Upper lobe of right lung (tissue), 1 donor: ENCODE results near the gene CTBP2. TPM values are rescaled to one million over a fixed set of nuclear protein-coding genes. Genes with fewer than 3 reads are reported as not detected.

Experiments
- ATAC-seq: fragments of 200-7000 bp; cut with Tn5 transposase; one replicate; pipeline ENCODE4 v1.9.1; 2020; ENCODE audit warnings: mild to moderate bottlenecking, moderate library complexity
- DNase-seq: peaks from one replicate; pipeline ENCODE4 v3.0.0-alpha.2; 2020
- H3K27ac ChIP-seq: fragments of 200-600 bp; one replicate; pipeline ENCODE4 v1.8.0; 2022
- H3K27me3 ChIP-seq: fragments of 200-600 bp; one replicate; pipeline ENCODE4 v1.8.0; 2022; ENCODE audit warnings: mild to moderate bottlenecking
- H3K36me3 ChIP-seq: fragments of 200-600 bp; one replicate; pipeline ENCODE4 v1.8.0; 2022
- H3K4me1 ChIP-seq: fragments of 200-600 bp; one replicate; pipeline ENCODE4 v1.8.0; 2022
- H3K4me3 ChIP-seq: fragments of 200-600 bp; one replicate; pipeline ENCODE4 v1.8.0; 2022; ENCODE audit warnings: mild to moderate bottlenecking
- H3K9me3 ChIP-seq: fragments of 200-600 bp; one replicate; pipeline ENCODE4 v1.8.0; 2022
- CTCF ChIP-seq: fragments of 200-600 bp; IDR thresholded peaks from one replicate; pipeline ENCODE4 v1.8.0; 2022; ENCODE audit warnings: antibody characterized with exemption
- intact Hi-C: fragments of 100-400 bp; cut with DNase I; formaldehyde crosslinking; loops from one replicate; pipeline ENCODE4 v1.11.0; 2022
- total RNA-seq: library from RNA; stranded (reverse); fragmentation: NEBNext Ultra II Directional; extraction: Animal tissue kit (Norgen Biotek cat#: 25700); gene quantifications from one replicate; pipeline ENCODE4 v1.2.1, GENCODE V29; 2021
- donor health status: DM: no; HTN: yes; CAD: no; lungs with severe emphysema.

The CTBP2 gene
- total RNA-seq, 1 donor from 2014 or later, result 66.7 TPM

- ATAC-seq (no peak), DNase-seq (no peak)
- no peak for TF ChIP-seq CTCF
- H3K27ac ChIP-seq, result no peak overlapping the region
- H3K4me3 ChIP-seq, result no peak overlapping the region
- peaks cover 36% of the 10 kb centered on the region for H3K4me1 ChIP-seq
- intact Hi-C loops, result loop anchor here (10.0 kb wide), 1 partner anchor 104 kb away; no protein-coding TSS in a partner anchor
- no peaks in the 10 kb centered on the region for H3K9me3 ChIP-seq
- no peaks in the 10 kb centered on the region for H3K27me3 ChIP-seq
- H3K36me3 ChIP-seq, result no peaks in the 10 kb centered on the region
These were observed 110.0 kb downstream of the CTBP2 start for GRCh38 chr10:125050383-125050782.

- Histone ChIP-seq H3K4me3 (no peak overlapping the region), H3K4me1 (peaks cover 39% of the 10 kb centered on the region), H3K36me3 (no peaks in the 10 kb centered on the region), H3K27me3 (no peaks in the 10 kb centered on the region), H3K9me3 (no peaks in the 10 kb centered on the region), H3K27ac (no peak overlapping the region)
- TF ChIP-seq CTCF, result no peak
- intact Hi-C loops, result loop anchor here (10.0 kb wide), 1 partner anchor 55 kb away; no protein-coding TSS in a partner anchor
- DNase-seq (no peak), ATAC-seq (no peak)
These were observed 111.0 kb downstream of the CTBP2 start for GRCh38 chr10:125049216-125049881.

- peak; percentile 98 for TF ChIP-seq CTCF
- DNase-seq (peak; percentile 92), ATAC-seq (peak; percentile 95)
- no peak overlapping the region for H3K4me3 ChIP-seq
- no peaks in the 10 kb centered on the region for H3K9me3 ChIP-seq
- H3K27me3 ChIP-seq, result no peaks in the 10 kb centered on the region
- H3K27ac ChIP-seq, result no peak overlapping the region
- no peaks in the 10 kb centered on the region for H3K36me3 ChIP-seq
- intact Hi-C loops, result loop anchor here (10.0 kb wide), 1 partner anchor 53 kb away; no protein-coding TSS in a partner anchor
- peaks cover 44% of the 10 kb centered on the region for H3K4me1 ChIP-seq
These were observed 112.1 kb downstream of the CTBP2 start for GRCh38 chr10:125048094-125048864.

- no peak overlapping the region for H3K4me3 ChIP-seq
- no peak overlapping the region for H3K27ac ChIP-seq
- H3K4me1 ChIP-seq, result peaks cover 45% of the 10 kb centered on the region
- no peak for TF ChIP-seq CTCF
- no peaks in the 10 kb centered on the region for H3K27me3 ChIP-seq
- intact Hi-C loops, result loop anchor here (10.0 kb wide), 1 partner anchor 49 kb away; no protein-coding TSS in a partner anchor
- no peaks in the 10 kb centered on the region for H3K36me3 ChIP-seq
- ATAC-seq (no peak), DNase-seq (peak; percentile 37)
- H3K9me3 ChIP-seq, result no peaks in the 10 kb centered on the region
These were observed 116.3 kb downstream of the CTBP2 start for GRCh38 chr10:125043841-125044658.

- H3K9me3 ChIP-seq, result no peaks in the 10 kb centered on the region
- intact Hi-C loops, result loop anchor here (10.0 kb wide), 1 partner anchor 47 kb away; no protein-coding TSS in a partner anchor
- no peak overlapping the region for H3K4me3 ChIP-seq
- TF ChIP-seq CTCF, result no peak
- no peaks in the 10 kb centered on the region for H3K36me3 ChIP-seq
- ATAC-seq (no peak), DNase-seq (peak; percentile 49)
- no peak overlapping the region for H3K27ac ChIP-seq
- no peaks in the 10 kb centered on the region for H3K27me3 ChIP-seq
- peaks cover 47% of the 10 kb centered on the region for H3K4me1 ChIP-seq
These were observed 118.4 kb downstream of the CTBP2 start for GRCh38 chr10:125041856-125042506.
